Measurements from ENCODE around the gene MED8. TPM values are rescaled to one million over a fixed set of nuclear protein-coding genes. Genes with fewer than 3 reads are reported as not detected.
A peak's percentile ranks its signal among the peaks of the same experiment; 100 is the strongest.

MED8 gene
- total and polyA plus RNA-seq, 2 experiments from 2014 or later = 16.6 to 25.7 TPM

GRCh38 chr1:43387976-43388599 lies 1.5 kb downstream of the MED8 start:
- DNase-seq (ENCODE audit: low spot score) (no peak), ATAC-seq (no peak)
- Histone ChIP-seq H3K36me3 (ENCODE audit: insufficient read depth) (peaks cover 25% of the 10 kb centered on the region), H3K79me2 (replicated peaks; ENCODE audit: insufficient read depth) (peaks cover 34% of the 10 kb centered on the region), H3K4me2 (no peak overlapping the region), H3F3A (replicated peaks; ENCODE audit: low read depth) (no peaks in the 10 kb centered on the region), H3K27ac (ENCODE audit: low read depth) (no peak overlapping the region), H3K4me3 (no peak overlapping the region), H3K9me2 (ENCODE audit: insufficient read depth) (no peaks in the 10 kb centered on the region), H3K4me1 (ENCODE audit: insufficient read depth) (peaks cover 13% of the 10 kb centered on the region; the same call in 1 of the 2 replicates), H2AFZ (no peak overlapping the region), H3K27me3 (ENCODE audit: insufficient read depth) (no peaks in the 10 kb centered on the region), H4K20me1 (replicated peaks; ENCODE audit: insufficient read depth) (peaks cover 8% of the 10 kb centered on the region)
- Mint-ChIP-seq H3K27me3 (ENCODE audit: insufficient read depth, low read depth, poor library complexity) (peaks cover 5% of the 10 kb centered on the region), H3K4me3 (peak overlapping the region; percentile 98), H3K9me3 (no peaks in the 10 kb centered on the region), H3K27ac (no peak overlapping the region), H3K4me1 (peaks cover 15% of the 10 kb centered on the region), H3K36me3 (ENCODE audit: low read depth) (peaks cover 36% of the 10 kb centered on the region)
- no peak for TF ChIP-seq ETS1 (IDR thresholded peaks at IDR 0.05)
- no peak for TF ChIP-seq CTCF (conservative IDR thresholded peaks at IDR 0.05; ENCODE audit: low read depth in 2 of 2)

GRCh38 chr1:43386676-43387075 lies 2.9 kb downstream of the MED8 start:
- peaks cover 13% of the 10 kb centered on the region; the same call in 1 of the 2 replicates for H3K4me1 ChIP-seq (ENCODE audit: insufficient read depth)
- no peak overlapping the region for H2AFZ ChIP-seq
- no peak overlapping the region for H3K4me3 ChIP-seq
- peaks cover 34% of the 10 kb centered on the region for H3K79me2 ChIP-seq (replicated peaks; ENCODE audit: insufficient read depth)
- Mint-ChIP-seq H3K27me3 (ENCODE audit: insufficient read depth, low read depth, poor library complexity) (peaks cover 5% of the 10 kb centered on the region), H3K9me3 (no peaks in the 10 kb centered on the region), H3K36me3 (ENCODE audit: low read depth) (peaks cover 39% of the 10 kb centered on the region), H3K4me1 (peaks cover 15% of the 10 kb centered on the region), H3K4me3 (no peak overlapping the region), H3K27ac (no peak overlapping the region)
- no peaks in the 10 kb centered on the region for H3K9me2 ChIP-seq (ENCODE audit: insufficient read depth)
- peaks cover 25% of the 10 kb centered on the region for H3K36me3 ChIP-seq (ENCODE audit: insufficient read depth)
- H3K27ac ChIP-seq (ENCODE audit: low read depth) = no peak overlapping the region
- DNase-seq (ENCODE audit: low spot score) (no peak), ATAC-seq (no peak)
- no peak overlapping the region for H3K4me2 ChIP-seq
- no peaks in the 10 kb centered on the region for H3K27me3 ChIP-seq (ENCODE audit: insufficient read depth)
- no peaks in the 10 kb centered on the region for H3F3A ChIP-seq (replicated peaks; ENCODE audit: low read depth)
- H4K20me1 ChIP-seq (replicated peaks; ENCODE audit: insufficient read depth) = peaks cover 11% of the 10 kb centered on the region
- no peak for TF ChIP-seq ZNF462 (CRISPR knock-in tag; IDR thresholded peaks at IDR 0.05)
- TF ChIP-seq EZH2 (IDR thresholded peaks at IDR 0.05; ENCODE audit: low read depth, unreplicated experiment) = no peak
- TF ChIP-seq ZNF114 (CRISPR knock-in tag; IDR thresholded peaks at IDR 0.05) = no peak
- TF ChIP-seq NANOG (IDR thresholded peaks at IDR 0.05; ENCODE audit: borderline replicate concordance) = no peak
- no peak for TF ChIP-seq EZH2phosphoT487 (IDR thresholded peaks at IDR 0.05; ENCODE audit: unreplicated experiment)
- no peak for TF ChIP-seq CTCF (conservative IDR thresholded peaks at IDR 0.05; ENCODE audit: low read depth in 2 of 2)
- no peak for TF ChIP-seq STAT1 (IDR thresholded peaks at IDR 0.05; ENCODE audit: unreplicated experiment)

Data from GM23338 (cell line).